Activated CD4-positive, alpha-beta memory T cell treated with anti-CD3 and anti-CD28 coated beads for 36 hours (primary cell): ENCODE data around the gene SYK. TPM values are rescaled to one million over a fixed set of nuclear protein-coding genes. Genes with fewer than 3 reads are reported as not detected.

Source experiments
- CTCF ChIA-PET: fragments of 350-600 bp; sonication (Branson Sonifier 250); formaldehyde crosslinking; loops from one replicate; lab custom pipeline; 2021; ENCODE audit warnings: antibody characterized with exemption, inconsistent platforms; lab: Charles Lee
- POLR2A ChIA-PET: fragments of 350-600 bp; sonication (Branson Sonifier 250); formaldehyde crosslinking; loops from one replicate; lab custom pipeline; 2021; ENCODE audit warnings: antibody characterized with exemption; lab: Charles Lee
- DNase-seq: peaks from one replicate; pipeline ENCODE4 v3.0.0-alpha.2; 2020
- H3K27ac Mint-ChIP-seq: one replicate; pipeline ENCODE4 v1.8.0; 2021; ENCODE audit warnings: mixed read lengths
- H3K27me3 Mint-ChIP-seq: one replicate; pipeline ENCODE4 v1.8.0; 2021; ENCODE audit warnings: mixed read lengths
- H3K36me3 Mint-ChIP-seq: one replicate; pipeline ENCODE4 v1.8.0; 2021; ENCODE audit warnings: mixed read lengths
- H3K4me1 Mint-ChIP-seq: one replicate; pipeline ENCODE4 v1.8.0; 2021; ENCODE audit warnings: low read depth, mixed read lengths
- H3K4me3 Mint-ChIP-seq: one replicate; pipeline ENCODE4 v1.8.0; 2021; ENCODE audit warnings: mild to moderate bottlenecking, mixed read lengths
- H3K9me3 Mint-ChIP-seq: one replicate; pipeline ENCODE4 v1.8.0; 2021; ENCODE audit warnings: mixed read lengths
- intact Hi-C: fragments of 100-400 bp; cut with micrococcal nuclease; formaldehyde crosslinking; loops from one replicate; pipeline ENCODE4 v1.15.1; 2023
- total RNA-seq, 2 experiments: library from RNA; stranded (reverse); gene quantifications; one replicate each; pipeline ENCODE4 v1.2.3, GENCODE V29; 2021

Gene SYK
- total RNA-seq, 2 experiments from 2014 or later: not detected

DNA sequence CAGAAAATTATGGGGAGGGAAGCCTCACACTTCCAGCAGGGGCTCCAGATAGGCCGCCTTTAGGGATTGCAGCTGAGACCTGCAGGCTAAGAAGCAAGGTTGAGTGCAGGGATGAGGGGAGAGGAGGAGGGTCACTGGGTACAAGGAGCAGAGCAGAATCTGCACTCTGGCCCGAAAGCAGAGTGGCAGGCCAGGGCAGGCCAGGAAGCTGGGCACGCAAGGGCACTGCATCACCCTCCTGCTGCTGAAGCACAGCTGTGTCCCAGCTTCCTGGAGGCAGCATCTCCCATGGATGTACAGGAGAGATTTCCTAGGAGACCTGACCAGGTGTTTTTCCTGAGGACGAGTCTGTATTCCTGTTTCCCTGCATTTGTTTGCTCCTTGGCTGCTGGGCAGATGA, 92.1 kb downstream of the SYK start:
- DNase-seq: no peak
- Mint-ChIP-seq H3K9me3 (no peaks in the 10 kb centered on the region), H3K36me3 (no peaks in the 10 kb centered on the region), H3K27me3 (peaks cover 8% of the 10 kb centered on the region), H3K4me1 (no peaks in the 10 kb centered on the region), H3K4me3 (no peak overlapping the region), H3K27ac (no peak overlapping the region)
- ChIA-PET CTCF (interaction anchor here (2.3 kb wide), 1 partner anchor 21 kb away, joined by 10 read pairs; no protein-coding TSS in a partner anchor), POLR2A (no interaction called here)
- intact Hi-C loops: no loop called here

GRCh38 chr9:90894986-90895687, 93.5 kb downstream of the SYK start:
- intact Hi-C loops: no loop called here
- peaks cover 4% of the 10 kb centered on the region for H3K27me3 Mint-ChIP-seq
- POLR2A ChIA-PET: no interaction called here
- H3K36me3 Mint-ChIP-seq: no peaks in the 10 kb centered on the region
- no peak overlapping the region for H3K27ac Mint-ChIP-seq
- no peaks in the 10 kb centered on the region for H3K9me3 Mint-ChIP-seq
- H3K4me3 Mint-ChIP-seq: no peak overlapping the region
- CTCF ChIA-PET: interaction anchor here (0.8 to 2.3 kb wide), 2 partner anchors 20 to 846 kb away, joined by 3 to 10 read pairs; no protein-coding TSS in a partner anchor
- H3K4me1 Mint-ChIP-seq: no peaks in the 10 kb centered on the region
- no peak for DNase-seq

GRCh38 chr9:90895786-90896185, 94.2 kb downstream of the SYK start:
- H3K4me3 Mint-ChIP-seq: no peak overlapping the region
- ChIA-PET CTCF (no interaction called here), POLR2A (no interaction called here)
- no peak for DNase-seq
- intact Hi-C loops: no loop called here
- no peaks in the 10 kb centered on the region for H3K9me3 Mint-ChIP-seq
- no peaks in the 10 kb centered on the region for H3K36me3 Mint-ChIP-seq
- H3K4me1 Mint-ChIP-seq: no peaks in the 10 kb centered on the region
- no peaks in the 10 kb centered on the region for H3K27me3 Mint-ChIP-seq
- H3K27ac Mint-ChIP-seq: no peak overlapping the region

DNA sequence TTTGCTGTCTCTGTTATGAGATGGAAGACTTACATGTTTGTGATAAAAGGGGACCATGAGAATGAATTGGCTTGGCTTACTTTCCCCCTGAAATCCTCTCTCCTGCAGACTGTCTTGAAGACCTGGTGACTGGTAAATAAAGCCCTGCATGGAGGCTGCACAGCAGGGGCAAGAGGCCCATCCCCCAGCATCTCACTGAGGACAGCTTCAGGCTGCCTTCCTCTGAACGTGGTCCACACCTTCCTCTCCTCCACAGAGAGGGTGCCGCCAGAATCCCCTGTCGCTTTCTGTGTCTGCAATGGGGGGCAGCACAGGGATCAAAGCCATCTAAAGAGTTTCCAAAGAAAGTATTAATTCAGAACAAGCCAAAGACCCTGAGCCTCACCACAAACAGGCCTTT, 94.6 kb downstream of the SYK start:
- Mint-ChIP-seq H3K4me1 (no peaks in the 10 kb centered on the region), H3K27me3 (no peaks in the 10 kb centered on the region), H3K27ac (no peak overlapping the region), H3K36me3 (no peaks in the 10 kb centered on the region), H3K9me3 (no peaks in the 10 kb centered on the region), H3K4me3 (no peak overlapping the region)
- intact Hi-C loops: no loop called here
- POLR2A ChIA-PET: no interaction called here
- CTCF ChIA-PET: no interaction called here
- DNase-seq: no peak

- H3K4me1 Mint-ChIP-seq: no peaks in the 10 kb centered on the region
- no peaks in the 10 kb centered on the region for H3K36me3 Mint-ChIP-seq
- H3K27me3 Mint-ChIP-seq: no peaks in the 10 kb centered on the region
- CTCF ChIA-PET: interaction anchor here (1.5 to 2.1 kb wide), 2 partner anchors 9 to 17 kb away, joined by 4 to 5 read pairs; no protein-coding TSS in a partner anchor
- H3K27ac Mint-ChIP-seq: no peak overlapping the region
- intact Hi-C loops: no loop called here
- no peak for DNase-seq
- no peaks in the 10 kb centered on the region for H3K9me3 Mint-ChIP-seq
- no peak overlapping the region for H3K4me3 Mint-ChIP-seq
- POLR2A ChIA-PET: no interaction called here
Measured at GRCh38 chr9:90898228-90898627, 96.6 kb downstream of the SYK start.

- no peaks in the 10 kb centered on the region for H3K4me1 Mint-ChIP-seq
- no peak overlapping the region for H3K27ac Mint-ChIP-seq
- no peaks in the 10 kb centered on the region for H3K9me3 Mint-ChIP-seq
- H3K27me3 Mint-ChIP-seq: no peaks in the 10 kb centered on the region
- H3K36me3 Mint-ChIP-seq: no peaks in the 10 kb centered on the region
- intact Hi-C loops: no loop called here
- ChIA-PET POLR2A (no interaction called here), CTCF (interaction anchor here (1.5 kb wide), 1 partner anchor 10 kb away, joined by 4 read pairs; no protein-coding TSS in a partner anchor)
- no peak overlapping the region for H3K4me3 Mint-ChIP-seq
- no peak for DNase-seq
Measured at GRCh38 chr9:90899287-90899686, 97.7 kb downstream of the SYK start.

GRCh38 chr9:90900130-90900529, 98.5 kb downstream of the SYK start:
- Mint-ChIP-seq H3K36me3 (no peaks in the 10 kb centered on the region), H3K4me1 (no peaks in the 10 kb centered on the region), H3K9me3 (no peaks in the 10 kb centered on the region), H3K27me3 (peaks cover 5% of the 10 kb centered on the region), H3K27ac (no peak overlapping the region), H3K4me3 (no peak overlapping the region)
- no peak for DNase-seq
- intact Hi-C loops: no loop called here
- ChIA-PET POLR2A (no interaction called here), CTCF (interaction anchor here (0.6 kb wide), 1 partner anchor 892 kb away, joined by 3 read pairs; no protein-coding TSS in a partner anchor)

DNA sequence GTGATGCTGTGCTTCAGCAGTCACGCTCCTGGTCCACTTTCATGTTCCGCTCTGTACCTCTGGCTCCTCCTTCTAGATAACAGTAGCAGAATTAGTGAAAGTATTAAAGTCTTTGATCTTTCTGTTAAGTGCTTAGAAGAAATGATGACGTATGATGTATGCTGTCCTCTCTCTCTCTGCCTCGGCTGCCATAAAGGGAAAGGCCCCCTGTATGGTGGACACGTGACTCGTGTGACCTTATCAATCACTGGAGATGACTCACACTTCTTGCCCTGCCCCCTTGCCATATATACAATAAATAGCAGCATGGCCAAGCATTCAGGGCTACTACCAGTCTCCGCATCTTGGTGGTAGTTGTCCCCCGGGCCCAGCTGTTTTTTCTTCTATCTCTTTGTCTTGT, 100.3 kb downstream of the SYK start:
- intact Hi-C loops: no loop called here
- H3K27me3 Mint-ChIP-seq: peaks cover 5% of the 10 kb centered on the region
- no peak for DNase-seq
- no peak overlapping the region for H3K27ac Mint-ChIP-seq
- H3K36me3 Mint-ChIP-seq: no peaks in the 10 kb centered on the region
- POLR2A ChIA-PET: no interaction called here
- H3K4me1 Mint-ChIP-seq: no peaks in the 10 kb centered on the region
- H3K4me3 Mint-ChIP-seq: no peak overlapping the region
- CTCF ChIA-PET: no interaction called here
- no peaks in the 10 kb centered on the region for H3K9me3 Mint-ChIP-seq

GRCh38 chr9:90903766-90904424, 102.3 kb downstream of the SYK start:
- Mint-ChIP-seq H3K4me1 (no peaks in the 10 kb centered on the region), H3K27me3 (peaks cover 5% of the 10 kb centered on the region), H3K4me3 (no peak overlapping the region), H3K27ac (no peak overlapping the region), H3K36me3 (no peaks in the 10 kb centered on the region), H3K9me3 (no peaks in the 10 kb centered on the region)
- ChIA-PET CTCF (no interaction called here), POLR2A (no interaction called here)
- no peak for DNase-seq
- intact Hi-C loops: no loop called here

- no peak overlapping the region for H3K27ac Mint-ChIP-seq
- POLR2A ChIA-PET: no interaction called here
- no peaks in the 10 kb centered on the region for H3K4me1 Mint-ChIP-seq
- intact Hi-C loops: no loop called here
- DNase-seq: no peak
- peaks cover 5% of the 10 kb centered on the region for H3K27me3 Mint-ChIP-seq
- CTCF ChIA-PET: no interaction called here
- H3K36me3 Mint-ChIP-seq: no peaks in the 10 kb centered on the region
- no peak overlapping the region for H3K4me3 Mint-ChIP-seq
- no peaks in the 10 kb centered on the region for H3K9me3 Mint-ChIP-seq
Measured at GRCh38 chr9:90904706-90905478, 103.3 kb downstream of the SYK start.

DNA sequence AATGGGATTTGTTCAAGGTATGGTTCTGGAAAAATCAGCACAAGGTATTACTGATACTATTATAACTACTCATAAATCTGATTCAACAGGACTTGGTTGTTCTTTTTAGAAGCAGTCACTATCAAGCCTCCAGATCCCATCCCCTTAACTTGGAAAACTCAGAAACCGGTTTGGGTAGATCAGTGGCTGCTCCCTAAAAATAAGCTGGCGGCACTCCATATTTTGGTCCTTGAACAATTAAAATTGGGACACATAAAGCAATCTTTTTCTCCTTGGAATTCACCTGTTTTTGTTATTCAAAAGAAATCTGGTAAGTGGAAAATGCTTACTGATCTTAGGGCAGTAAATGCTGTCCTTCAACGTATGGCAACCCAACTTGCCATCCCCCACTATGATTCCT, 104.2 kb downstream of the SYK start:
- no peaks in the 10 kb centered on the region for H3K9me3 Mint-ChIP-seq
- CTCF ChIA-PET: interaction anchor here (1.7 kb wide), 1 partner anchor 9 kb away, joined by 9 read pairs; no protein-coding TSS in a partner anchor
- H3K27ac Mint-ChIP-seq: no peak overlapping the region
- H3K4me1 Mint-ChIP-seq: no peaks in the 10 kb centered on the region
- intact Hi-C loops: no loop called here
- POLR2A ChIA-PET: no interaction called here
- H3K4me3 Mint-ChIP-seq: no peak overlapping the region
- no peaks in the 10 kb centered on the region for H3K36me3 Mint-ChIP-seq
- H3K27me3 Mint-ChIP-seq: peaks cover 5% of the 10 kb centered on the region
- no peak for DNase-seq
